Epithelial cell of esophagus (primary cell): Measurements from ENCODE around the gene B3GNT4.

Source experiments
- DNase-seq: peaks from one replicate; pipeline ENCODE4 v3.0.0; 2010; ENCODE audit warnings: low read depth
- H3K4me3 ChIP-seq: 2 replicates; pipeline ENCODE4 v1.5.1; 2011; ENCODE audit warnings: mild to moderate bottlenecking, low read length, control low read depth
- CTCF ChIP-seq: IDR thresholded peaks from 2 replicates; pipeline ENCODE4 v1.5.1; 2011; ENCODE audit warnings: low read depth, mild to moderate bottlenecking, low read length, control low read depth, inconsistent platforms; ENCODE audit not compliant: insufficient read depth; ENCODE audit errors: missing control alignments

The B3GNT4 gene

GRCh38 chr12:122225683-122226365, 22.3 kb downstream of the B3GNT4 start, which contains the start of gene DIABLO:
DIABLO (minus strand) TSS chr12:122226052; CDS start chr12:122226014, 38 bp downstream.
- DNase-seq = peak; percentile 100
- no peak for TF ChIP-seq CTCF
- H3K4me3 ChIP-seq = peak within 1 kb of the TSS; percentile 91

GRCh38 chr12:122226366-122227125, 23.0 kb downstream of the B3GNT4 start:
- DNase-seq = no peak
- no peak for TF ChIP-seq CTCF
- H3K4me3 ChIP-seq = peak overlapping the region; percentile 20

GRCh38 chr12:122227341-122227740, 23.8 kb downstream of the B3GNT4 start:
- no peak overlapping the region for H3K4me3 ChIP-seq
- TF ChIP-seq CTCF = no peak
- no peak for DNase-seq

- TF ChIP-seq CTCF = no peak
- H3K4me3 ChIP-seq = no peak overlapping the region
- DNase-seq = no peak
Measured at GRCh38 chr12:122228092-122228491, 24.6 kb downstream of the B3GNT4 start.

- TF ChIP-seq CTCF = no peak
- no peak for DNase-seq
- H3K4me3 ChIP-seq = no peak overlapping the region
Measured at GRCh38 chr12:122230798-122231197, 27.3 kb downstream of the B3GNT4 start.

GRCh38 chr12:122232691-122233090, 29.2 kb downstream of the B3GNT4 start:
- TF ChIP-seq CTCF = no peak
- DNase-seq = no peak
- H3K4me3 ChIP-seq = no peak overlapping the region

GRCh38 chr12:122235741-122236140, 32.2 kb downstream of the B3GNT4 start:
- no peak for TF ChIP-seq CTCF
- DNase-seq = no peak
- H3K4me3 ChIP-seq = no peak overlapping the region
